GM12874 (cell line): Measurements from ENCODE around the gene SRRM1.

Experiments used
- TF ChIP-seq, protein P1 (sequence below): IDR thresholded peaks from 2 replicates; pipeline ENCODE4 v1.5.1; 2011; ENCODE audit warnings: low read depth, mild to moderate bottlenecking, control low read depth, low read length, moderate library complexity; ENCODE audit not compliant: insufficient read depth

The SRRM1 gene

DNA sequence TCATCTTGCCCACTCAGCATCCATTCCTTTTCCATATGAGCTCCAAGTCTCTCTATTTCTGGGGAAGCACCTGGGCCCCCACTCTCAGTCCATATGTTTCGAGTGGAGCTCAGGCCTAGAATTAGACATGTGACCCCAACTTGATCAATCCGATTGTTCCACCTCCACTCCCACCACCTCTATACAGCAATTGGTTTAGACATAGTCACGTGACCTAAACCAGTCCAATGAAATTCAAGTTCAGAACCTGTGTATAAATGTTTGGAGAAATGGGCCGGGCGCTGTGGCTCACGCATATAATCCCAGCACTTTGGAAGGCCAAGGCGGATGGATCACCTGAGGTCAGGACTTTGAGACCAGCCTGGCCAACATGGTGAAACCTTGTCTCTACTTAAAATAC lies 72.6 kb downstream of the SRRM1 start:
- TF ChIP-seq, protein P1, sequence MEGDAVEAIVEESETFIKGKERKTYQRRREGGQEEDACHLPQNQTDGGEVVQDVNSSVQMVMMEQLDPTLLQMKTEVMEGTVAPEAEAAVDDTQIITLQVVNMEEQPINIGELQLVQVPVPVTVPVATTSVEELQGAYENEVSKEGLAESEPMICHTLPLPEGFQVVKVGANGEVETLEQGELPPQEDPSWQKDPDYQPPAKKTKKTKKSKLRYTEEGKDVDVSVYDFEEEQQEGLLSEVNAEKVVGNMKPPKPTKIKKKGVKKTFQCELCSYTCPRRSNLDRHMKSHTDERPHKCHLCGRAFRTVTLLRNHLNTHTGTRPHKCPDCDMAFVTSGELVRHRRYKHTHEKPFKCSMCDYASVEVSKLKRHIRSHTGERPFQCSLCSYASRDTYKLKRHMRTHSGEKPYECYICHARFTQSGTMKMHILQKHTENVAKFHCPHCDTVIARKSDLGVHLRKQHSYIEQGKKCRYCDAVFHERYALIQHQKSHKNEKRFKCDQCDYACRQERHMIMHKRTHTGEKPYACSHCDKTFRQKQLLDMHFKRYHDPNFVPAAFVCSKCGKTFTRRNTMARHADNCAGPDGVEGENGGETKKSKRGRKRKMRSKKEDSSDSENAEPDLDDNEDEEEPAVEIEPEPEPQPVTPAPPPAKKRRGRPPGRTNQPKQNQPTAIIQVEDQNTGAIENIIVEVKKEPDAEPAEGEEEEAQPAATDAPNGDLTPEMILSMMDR: no peak

DNA sequence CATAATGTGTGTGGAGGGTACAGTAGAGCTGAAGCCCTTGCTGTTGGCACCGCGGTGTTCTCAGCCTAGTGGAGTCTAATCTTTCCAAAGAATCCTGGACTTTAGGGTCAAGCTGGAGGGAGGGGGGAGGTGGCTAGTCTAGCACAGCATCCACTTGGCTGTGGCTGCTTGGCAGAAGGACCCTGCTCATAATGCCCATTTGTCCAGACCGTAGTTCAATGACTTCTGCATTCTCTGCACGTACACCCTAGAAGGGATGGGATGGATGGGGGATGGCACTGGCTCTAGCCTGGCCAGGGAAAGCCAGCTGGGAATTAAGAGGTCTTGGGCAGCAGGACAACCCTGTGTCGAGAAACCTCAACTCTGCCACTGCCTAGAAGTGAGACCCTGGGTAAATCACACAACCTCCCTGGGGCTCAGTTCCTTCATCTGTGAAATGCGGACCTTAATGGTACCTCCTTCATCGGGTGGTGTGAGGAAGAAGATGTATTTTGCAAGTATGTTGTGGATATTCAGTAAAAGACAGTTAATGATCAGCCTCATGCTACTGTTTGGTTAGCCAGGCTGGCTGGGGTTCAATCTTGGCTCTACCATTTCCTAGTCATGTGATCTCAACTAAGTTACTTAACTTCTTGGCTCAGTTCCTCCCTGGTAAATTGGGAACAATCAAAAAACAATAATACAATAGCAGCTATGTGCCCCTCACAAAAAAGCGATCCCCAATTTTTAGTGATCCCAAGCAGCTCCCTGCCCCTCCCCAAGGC lies 75.0 kb downstream of the SRRM1 start:
- TF ChIP-seq, protein P1: no peak

DNA sequence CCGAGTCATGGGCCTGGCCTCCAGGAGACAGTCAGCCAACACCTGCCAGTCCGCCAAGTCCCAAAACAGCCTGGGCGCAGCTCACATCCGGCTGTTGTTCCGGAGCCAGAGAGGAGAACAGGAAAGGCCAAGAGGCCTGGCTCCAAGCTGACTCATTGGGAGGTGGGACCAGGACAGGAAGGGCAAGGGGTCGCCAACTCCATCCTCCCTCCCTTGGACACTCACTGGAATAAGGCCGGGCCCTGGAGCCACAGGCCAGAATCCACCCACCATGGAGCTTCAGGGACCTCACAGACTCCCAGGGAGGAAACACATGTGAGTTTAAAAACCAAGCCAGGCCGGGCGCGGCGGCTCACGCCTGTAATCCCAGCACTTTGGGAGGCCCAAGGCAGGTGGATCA lies 77.0 kb downstream of the SRRM1 start:
- TF ChIP-seq, protein P1: no peak

DNA sequence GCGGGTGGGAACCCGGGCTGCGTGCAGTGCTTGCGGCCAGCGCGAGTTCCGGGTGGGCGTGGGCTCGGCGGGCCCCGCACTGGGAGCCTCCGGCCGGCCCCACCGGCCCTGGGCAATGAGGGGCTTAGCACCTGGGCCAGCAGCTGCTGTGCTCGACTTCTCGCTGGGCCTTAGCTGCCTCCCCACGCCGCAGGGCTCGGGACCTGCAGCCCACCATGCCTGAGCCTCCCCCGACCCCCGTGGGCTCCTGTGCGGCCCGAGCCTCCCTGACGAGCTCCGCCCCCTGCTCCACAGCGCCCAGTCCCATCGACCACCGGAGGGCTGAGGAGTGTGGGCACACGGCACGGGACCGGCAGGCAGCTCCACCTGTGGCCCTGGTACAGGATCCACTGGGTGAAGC lies 78.4 kb downstream of the SRRM1 start:
- TF ChIP-seq, protein P1: no peak
